Astrocyte (in vitro differentiated cells and primary cell): Measurements from ENCODE around the gene GFRA1.

Experiments
- CTCF ChIP-seq: IDR thresholded peaks from 2 replicates; pipeline ENCODE4 v1.5.1; 2011; ENCODE audit warnings: low read depth, mild to moderate bottlenecking, inconsistent platforms, low read length, moderate library complexity; ENCODE audit not compliant: insufficient read depth
- EZH2 ChIP-seq: IDR thresholded peaks from 2 replicates; pipeline ENCODE4 v1.6.1; 2012; ENCODE audit warnings: mild to moderate bottlenecking, low read length, inconsistent platforms; ENCODE audit not compliant: insufficient read depth

GRCh38 chr10:116256752-116257259 is 16.2 kb downstream of the GFRA1 start:
- TF ChIP-seq CTCF (no peak), EZH2 (no peak)
